H1 (cell line): ENCODE results near the gene NF1. TPM values are rescaled to one million over a fixed set of nuclear protein-coding genes. Genes with fewer than 3 reads are reported as not detected.

Source experiments
- polyA plus RNA-seq, 7 experiments: library from polyadenylated mRNA; depleted of rRNA in 3 of 7; stranded (reverse) in 5 of 7; unstranded in 2 of 7; fragments of >200 nt in 5 of 7; fragments of 200-250 nt in 2 of 7; gene quantifications; 1 replicate in 5 of 7; 2 replicates in 1 of 7; 4 replicates in 1 of 7; pipeline versions ENCODE4 v1.2.1 to v1.2.3, GENCODE V29; 2011 to 2013; ENCODE audit warnings: missing spikeins in 2 of 7, mixed read lengths in 2 of 7
- total RNA-seq: library from RNA; stranded (reverse); fragmentation: NEBNext Ultra II Directional; extraction: Animal tissue kit (Norgen Biotek cat#: 25700); gene quantifications from 2 replicates; pipeline ENCODE4 v1.2.1, GENCODE V29; 2021
- TF ChIP-seq, protein P1 (sequence below): IDR thresholded peaks from 2 replicates; pipeline ENCODE4 v1.6.1; 2011; ENCODE audit warnings: low read length, improper control_type of control experiment

Gene NF1
- total and polyA plus RNA-seq, 2 of the 8 experiments (the other 6 are each of a cell fraction or from before 2014, with no cell fraction given), result 19.3 to 29.6 TPM

DNA sequence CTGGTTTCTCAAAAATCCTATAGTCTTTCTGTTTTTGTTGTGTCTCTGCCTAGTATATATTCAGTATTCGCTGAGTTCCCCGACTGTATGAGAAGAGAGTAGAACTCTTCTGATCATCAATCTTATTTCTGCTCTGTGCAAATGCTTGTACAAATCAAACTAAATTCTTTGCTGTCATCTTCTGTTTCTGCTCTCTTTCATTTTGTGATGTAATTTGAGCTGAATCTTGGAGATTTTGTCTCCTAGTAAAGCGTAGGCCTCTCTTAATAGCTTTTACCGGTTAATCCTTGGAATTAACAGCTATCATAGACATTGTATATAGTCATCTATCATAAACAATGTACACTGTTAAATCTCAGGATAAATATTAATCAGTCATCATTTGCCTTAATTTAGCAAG lies 140.3 kb downstream of the NF1 start (continued):
- TF ChIP-seq, protein P1, sequence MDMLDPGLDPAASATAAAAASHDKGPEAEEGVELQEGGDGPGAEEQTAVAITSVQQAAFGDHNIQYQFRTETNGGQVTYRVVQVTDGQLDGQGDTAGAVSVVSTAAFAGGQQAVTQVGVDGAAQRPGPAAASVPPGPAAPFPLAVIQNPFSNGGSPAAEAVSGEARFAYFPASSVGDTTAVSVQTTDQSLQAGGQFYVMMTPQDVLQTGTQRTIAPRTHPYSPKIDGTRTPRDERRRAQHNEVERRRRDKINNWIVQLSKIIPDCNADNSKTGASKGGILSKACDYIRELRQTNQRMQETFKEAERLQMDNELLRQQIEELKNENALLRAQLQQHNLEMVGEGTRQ, result no peak
